MG63 (cell line): Measurements from ENCODE around the gene SLCO2A1. TPM values are rescaled to one million over a fixed set of nuclear protein-coding genes. Genes with fewer than 3 reads are reported as not detected.
"Not testable (repeated sequence)": the region's sequence is repeated elsewhere in the genome, so short reads cannot be mapped to it uniquely, and the experiment has no call there.

Experiments used
- DNase-seq: peaks from one replicate; pipeline ENCODE4 v3.0.0-alpha.2; 2020
- H3K27me3 ChIP-seq: fragments of 250-450 bp; sonication (Bioruptor Pico); 2 replicates; pipeline ENCODE4 v1.5.1; 2020; ENCODE audit warnings: mild to moderate bottlenecking, moderate library complexity
- H3K36me3 ChIP-seq: fragments of 250-450 bp; sonication (Bioruptor Pico); 2 replicates; pipeline ENCODE4 v1.5.1; 2020; ENCODE audit warnings: mild to moderate bottlenecking, moderate library complexity
- H3K4me3 ChIP-seq: fragments of 250-450 bp; sonication (Bioruptor Pico); 2 replicates; pipeline ENCODE4 v1.5.1; 2020; ENCODE audit warnings: mild to moderate bottlenecking, moderate library complexity
- H3K9me3 ChIP-seq: fragments of 250-450 bp; sonication (Bioruptor Pico); 2 replicates; pipeline ENCODE4 v1.5.1; 2020; ENCODE audit warnings: mild to moderate bottlenecking, moderate library complexity
- total RNA-seq: library from RNA; depleted of rRNA; stranded (reverse); fragments of >200 nt; shearing (Covaris generic); gene quantifications from 2 replicates; pipeline ENCODE4 v1.2.3, GENCODE V29; 2014; ENCODE audit warnings: low replicate concordance; rRNA removed

The SLCO2A1 gene
- total RNA-seq, result 0.02 and 0.72 TPM in 2 replicates

GRCh38 chr3:134029734-134030378 lies at the start of gene SLCO2A1:
TSS of gene SLCO2A1 (minus strand) at chr3:134029925. CDS start at chr3:134029802, 123 bp downstream.
- Histone ChIP-seq H3K27me3 (peaks cover 4% of the 10 kb centered on the region; the same call in 1 of the 2 replicates), H3K4me3 (peak within 1 kb of the TSS; percentile 42), H3K9me3 (no peaks in the 10 kb centered on the region), H3K36me3 (no peaks in the 10 kb centered on the region)
- peak; percentile 53 for DNase-seq

GRCh38 chr3:134079111-134079547 lies 49.4 kb upstream of the SLCO2A1 start:
- Histone ChIP-seq H3K9me3 (peaks cover 15% of the 10 kb centered on the region), H3K36me3 (no peaks in the 10 kb centered on the region), H3K4me3 (no peak overlapping the region), H3K27me3 (no peaks in the 10 kb centered on the region)
- DNase-seq, result no peak

GRCh38 chr3:134078169-134078831 lies 48.6 kb upstream of the SLCO2A1 start:
- Histone ChIP-seq H3K36me3 (no peaks in the 10 kb centered on the region), H3K9me3 (peaks cover 15% of the 10 kb centered on the region), H3K4me3 (no peak overlapping the region), H3K27me3 (no peaks in the 10 kb centered on the region)
- peak; percentile 87 for DNase-seq

- H3K4me3 ChIP-seq, result no peak overlapping the region
- no peaks in the 10 kb centered on the region for H3K27me3 ChIP-seq
Measured at GRCh38 chr3:134077649-134078161, 48.0 kb upstream of the SLCO2A1 start.

GRCh38 chr3:134076851-134077250 lies 47.1 kb upstream of the SLCO2A1 start:
- Histone ChIP-seq H3K9me3 (peaks cover 15% of the 10 kb centered on the region), H3K36me3 (no peaks in the 10 kb centered on the region), H3K27me3 (no peaks in the 10 kb centered on the region), H3K4me3 (no peak overlapping the region)
- DNase-seq, result no peak

More at GRCh38 chr3:134077649-134078161, 48.0 kb upstream of the SLCO2A1 start:
- H3K36me3 ChIP-seq, result no peaks in the 10 kb centered on the region
- peaks cover 15% of the 10 kb centered on the region for H3K9me3 ChIP-seq
- peak; percentile 37 for DNase-seq

- Histone ChIP-seq H3K9me3 (peaks cover 9% of the 10 kb centered on the region), H3K36me3 (no peaks in the 10 kb centered on the region), H3K27me3 (no peaks in the 10 kb centered on the region), H3K4me3 (no peak overlapping the region)
- DNase-seq, result no peak
Measured at GRCh38 chr3:134075846-134076245, 46.1 kb upstream of the SLCO2A1 start.

GRCh38 chr3:134075568-134075825 lies 45.8 kb upstream of the SLCO2A1 start:
- DNase-seq, result no peak
- no peak overlapping the region for H3K4me3 ChIP-seq
- H3K9me3 ChIP-seq, result peaks cover 7% of the 10 kb centered on the region
- no peaks in the 10 kb centered on the region for H3K36me3 ChIP-seq
- no peaks in the 10 kb centered on the region for H3K27me3 ChIP-seq

- Histone ChIP-seq H3K4me3 (no peak overlapping the region), H3K27me3 (no peaks in the 10 kb centered on the region), H3K9me3 (peaks cover 4% of the 10 kb centered on the region), H3K36me3 (no peaks in the 10 kb centered on the region)
- DNase-seq, result no peak
Measured at GRCh38 chr3:134074790-134075567, 45.3 kb upstream of the SLCO2A1 start.

GRCh38 chr3:134074001-134074789 lies 44.5 kb upstream of the SLCO2A1 start:
- Histone ChIP-seq H3K36me3 (no peaks in the 10 kb centered on the region), H3K4me3 (no peak overlapping the region), H3K9me3 (no peaks in the 10 kb centered on the region), H3K27me3 (no peaks in the 10 kb centered on the region)
- DNase-seq, result no peak

- Histone ChIP-seq H3K27me3 (no peaks in the 10 kb centered on the region), H3K36me3 (no peaks in the 10 kb centered on the region), H3K4me3 (no peak overlapping the region), H3K9me3 (no peaks in the 10 kb centered on the region)
- DNase-seq, result no peak
Measured at GRCh38 chr3:134073583-134073945, 43.8 kb upstream of the SLCO2A1 start.

GRCh38 chr3:134072881-134073582 lies 43.3 kb upstream of the SLCO2A1 start:
- DNase-seq, result no peak
- Histone ChIP-seq H3K27me3 (no peaks in the 10 kb centered on the region), H3K9me3 (no peaks in the 10 kb centered on the region), H3K36me3 (no peaks in the 10 kb centered on the region), H3K4me3 (no peak overlapping the region)

- not testable (repeated sequence) for H3K4me3 ChIP-seq, H3K9me3 ChIP-seq, DNase-seq, H3K36me3 ChIP-seq, H3K27me3 ChIP-seq
Measured at GRCh38 chr3:134070281-134070680, 40.6 kb upstream of the SLCO2A1 start.

GRCh38 chr3:134068429-134068828 lies 38.7 kb upstream of the SLCO2A1 start:
- Histone ChIP-seq H3K27me3 (no peaks in the 10 kb centered on the region), H3K36me3 (no peaks in the 10 kb centered on the region), H3K4me3 (no peak overlapping the region), H3K9me3 (peaks cover 5% of the 10 kb centered on the region; the same call in 1 of the 2 replicates)
- no peak for DNase-seq

GRCh38 chr3:134067531-134068161 lies 37.9 kb upstream of the SLCO2A1 start:
- Histone ChIP-seq H3K9me3 (peaks cover 5% of the 10 kb centered on the region; the same call in 1 of the 2 replicates), H3K4me3 (no peak overlapping the region), H3K36me3 (no peaks in the 10 kb centered on the region), H3K27me3 (no peaks in the 10 kb centered on the region)
- DNase-seq, result no peak

GRCh38 chr3:134066651-134067530 lies 37.2 kb upstream of the SLCO2A1 start:
- Histone ChIP-seq H3K36me3 (no peaks in the 10 kb centered on the region), H3K9me3 (peaks cover 5% of the 10 kb centered on the region; the same call in 1 of the 2 replicates), H3K27me3 (no peaks in the 10 kb centered on the region), H3K4me3 (no peak overlapping the region)
- peak; percentile 65 for DNase-seq
